Kidney epithelial cell (primary cell): ENCODE measurements around the gene OPCML. TPM values are rescaled to one million over a fixed set of nuclear protein-coding genes. Genes with fewer than 3 reads are reported as not detected.

Experiments used
- DNase-seq: peaks from one replicate; pipeline ENCODE4 v3.0.0-alpha.2; 2010; ENCODE audit warnings: low read depth
- H3K27me3 ChIP-seq: 2 replicates; pipeline ENCODE4 v1.6.0; 2011; ENCODE audit warnings: low read length; ENCODE audit not compliant: control insufficient read depth, insufficient read depth
- H3K36me3 ChIP-seq: 2 replicates; pipeline ENCODE4 v1.5.1; 2011; ENCODE audit warnings: low read length; ENCODE audit not compliant: control insufficient read depth, insufficient read depth
- H3K4me3 ChIP-seq: 2 replicates; pipeline ENCODE4 v1.5.1; 2011; ENCODE audit warnings: low read depth, mild to moderate bottlenecking, control low read depth, low read length
- CTCF ChIP-seq: IDR thresholded peaks from 2 replicates; pipeline ENCODE4 v1.5.1; 2011; ENCODE audit warnings: mild to moderate bottlenecking, moderate library complexity, low read length, control low read depth, inconsistent platforms; ENCODE audit not compliant: insufficient read depth, poor library complexity, severe bottlenecking
- total RNA-seq: library from RNA; depleted of rRNA; stranded (reverse); fragments of >200 nt; gene quantifications from 2 replicates; pipeline ENCODE4 v1.2.3, GENCODE V29; 2015

OPCML gene
- total RNA-seq, 1 donor from 2014 or later: under 0.01 TPM

GRCh38 chr11:133162227-133162626, 370.1 kb downstream of the OPCML start:
- Histone ChIP-seq H3K27me3 (no peaks in the 10 kb centered on the region), H3K36me3 (no peaks in the 10 kb centered on the region), H3K4me3 (no peak overlapping the region)
- DNase-seq: no peak
- TF ChIP-seq CTCF: no peak

GRCh38 chr11:133160754-133161153, 371.5 kb downstream of the OPCML start:
- no peak for TF ChIP-seq CTCF
- Histone ChIP-seq H3K36me3 (no peaks in the 10 kb centered on the region), H3K4me3 (no peak overlapping the region), H3K27me3 (no peaks in the 10 kb centered on the region)
- no peak for DNase-seq

GRCh38 chr11:133156986-133157745, 375.1 kb downstream of the OPCML start:
- no peaks in the 10 kb centered on the region for H3K36me3 ChIP-seq
- H3K27me3 ChIP-seq: peaks cover 5% of the 10 kb centered on the region
- no peak for DNase-seq
- TF ChIP-seq CTCF: no peak
- H3K4me3 ChIP-seq: no peak overlapping the region

- peaks cover 5% of the 10 kb centered on the region for H3K27me3 ChIP-seq
- DNase-seq: no peak
- H3K4me3 ChIP-seq: no peak overlapping the region
- no peak for TF ChIP-seq CTCF
- H3K36me3 ChIP-seq: no peaks in the 10 kb centered on the region
Observed at GRCh38 chr11:133154781-133155180, 377.5 kb downstream of the OPCML start.

- no peak for DNase-seq
- H3K4me3 ChIP-seq: no peak overlapping the region
- peaks cover 5% of the 10 kb centered on the region for H3K27me3 ChIP-seq
- no peak for TF ChIP-seq CTCF
- no peaks in the 10 kb centered on the region for H3K36me3 ChIP-seq
Observed at GRCh38 chr11:133154076-133154475, 378.2 kb downstream of the OPCML start.

- Histone ChIP-seq H3K4me3 (no peak overlapping the region), H3K27me3 (peaks cover 5% of the 10 kb centered on the region), H3K36me3 (no peaks in the 10 kb centered on the region)
- no peak for TF ChIP-seq CTCF
- no peak for DNase-seq
Observed at GRCh38 chr11:133153031-133153430, 379.3 kb downstream of the OPCML start.
